ENCODE measurements around the gene PLS3. TPM values are rescaled to one million over a fixed set of nuclear protein-coding genes. Genes with fewer than 3 reads are reported as not detected.

The PLS3 gene
- total RNA-seq, 1 experiment from 2014 or later = 169 TPM

DNA sequence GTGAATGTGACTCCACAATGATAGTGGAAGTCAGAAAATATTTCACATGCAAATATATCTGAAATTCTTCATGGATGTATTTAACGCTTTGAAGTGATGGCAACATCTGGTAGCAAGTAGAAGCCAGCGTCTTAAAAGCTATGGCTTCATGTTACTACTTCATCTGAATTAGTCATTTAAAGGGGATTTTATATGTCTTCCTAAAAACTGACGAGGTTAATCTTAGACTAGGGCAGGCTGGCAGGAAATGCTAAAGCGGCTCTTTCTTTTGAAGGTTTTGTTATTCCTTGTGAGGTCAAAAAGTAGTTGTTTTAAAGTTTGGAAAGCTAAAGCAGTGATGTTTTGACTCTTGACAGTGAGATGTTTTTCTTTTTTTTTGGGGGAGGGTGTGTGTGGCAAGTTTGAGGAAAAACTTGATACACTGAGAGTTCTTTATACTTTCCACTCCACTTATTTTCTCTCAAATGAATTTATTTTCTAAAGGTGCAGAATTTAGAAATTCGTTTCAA, 22.6 kb downstream of the PLS3 start:
- DNase-seq = no peak
- Mint-ChIP-seq H3K27ac (ENCODE audit: unreplicated experiment) (peak overlapping the region; percentile 42), H3K27me3 (ENCODE audit: unreplicated experiment) (no peaks in the 10 kb centered on the region), H3K4me1 (ENCODE audit: low read depth, unreplicated experiment) (peaks cover 41% of the 10 kb centered on the region), H3K36me3 (ENCODE audit: insufficient read depth, unreplicated experiment) (peaks cover 5% of the 10 kb centered on the region), H3K4me3 (ENCODE audit: low read depth, unreplicated experiment) (peak overlapping the region; percentile 59), H3K9me3 (ENCODE audit: low read depth, unreplicated experiment) (no peaks in the 10 kb centered on the region)
- CTCF ChIA-PET = no interaction called here
- BruUV-seq (replicated peaks) = no TSS peak
- intact Hi-C loops (cut with micrococcal nuclease; ENCODE audit: unreplicated experiment) = loop anchor here (5.0 kb wide), 1 partner anchor 34 kb away; no protein-coding TSS in a partner anchor
- TF ChIP-seq, protein P1, sequence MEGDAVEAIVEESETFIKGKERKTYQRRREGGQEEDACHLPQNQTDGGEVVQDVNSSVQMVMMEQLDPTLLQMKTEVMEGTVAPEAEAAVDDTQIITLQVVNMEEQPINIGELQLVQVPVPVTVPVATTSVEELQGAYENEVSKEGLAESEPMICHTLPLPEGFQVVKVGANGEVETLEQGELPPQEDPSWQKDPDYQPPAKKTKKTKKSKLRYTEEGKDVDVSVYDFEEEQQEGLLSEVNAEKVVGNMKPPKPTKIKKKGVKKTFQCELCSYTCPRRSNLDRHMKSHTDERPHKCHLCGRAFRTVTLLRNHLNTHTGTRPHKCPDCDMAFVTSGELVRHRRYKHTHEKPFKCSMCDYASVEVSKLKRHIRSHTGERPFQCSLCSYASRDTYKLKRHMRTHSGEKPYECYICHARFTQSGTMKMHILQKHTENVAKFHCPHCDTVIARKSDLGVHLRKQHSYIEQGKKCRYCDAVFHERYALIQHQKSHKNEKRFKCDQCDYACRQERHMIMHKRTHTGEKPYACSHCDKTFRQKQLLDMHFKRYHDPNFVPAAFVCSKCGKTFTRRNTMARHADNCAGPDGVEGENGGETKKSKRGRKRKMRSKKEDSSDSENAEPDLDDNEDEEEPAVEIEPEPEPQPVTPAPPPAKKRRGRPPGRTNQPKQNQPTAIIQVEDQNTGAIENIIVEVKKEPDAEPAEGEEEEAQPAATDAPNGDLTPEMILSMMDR (IDR thresholded peaks at IDR 0.05; ENCODE audit: unreplicated experiment) = no peak

DNA sequence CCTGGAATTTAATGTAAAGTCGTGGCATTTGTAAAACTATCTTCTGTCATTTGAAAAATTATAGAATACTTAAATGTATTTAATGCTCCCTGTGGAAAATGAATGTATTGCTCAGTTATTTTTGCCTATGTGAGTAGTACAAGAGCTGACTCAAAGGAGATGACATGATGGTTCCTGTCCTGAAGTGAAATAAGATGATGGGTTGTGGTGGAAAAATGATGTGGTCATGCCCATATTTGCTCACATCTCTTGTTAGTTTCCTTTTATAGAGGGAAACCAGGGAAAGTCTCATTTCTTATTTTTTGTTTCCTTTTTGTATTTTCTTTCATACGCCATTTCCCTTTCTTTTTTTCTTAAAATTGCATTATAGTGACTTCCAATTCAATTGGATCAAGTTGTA, 23.7 kb downstream of the PLS3 start:
- Mint-ChIP-seq H3K36me3 (ENCODE audit: insufficient read depth, unreplicated experiment) (peaks cover 7% of the 10 kb centered on the region), H3K27me3 (ENCODE audit: unreplicated experiment) (no peaks in the 10 kb centered on the region), H3K27ac (ENCODE audit: unreplicated experiment) (no peak overlapping the region), H3K4me1 (ENCODE audit: low read depth, unreplicated experiment) (peaks cover 48% of the 10 kb centered on the region), H3K9me3 (ENCODE audit: low read depth, unreplicated experiment) (no peaks in the 10 kb centered on the region), H3K4me3 (ENCODE audit: low read depth, unreplicated experiment) (no peak overlapping the region)
- intact Hi-C loops (cut with micrococcal nuclease; ENCODE audit: unreplicated experiment) = loop anchor here (5.0 kb wide), 1 partner anchor 33 kb away; no protein-coding TSS in a partner anchor
- CTCF ChIA-PET = no interaction called here
- DNase-seq = no peak
- TF ChIP-seq, protein P1 (IDR thresholded peaks at IDR 0.05; ENCODE audit: unreplicated experiment) = no peak
- no TSS peak for BruUV-seq (replicated peaks)

DNA sequence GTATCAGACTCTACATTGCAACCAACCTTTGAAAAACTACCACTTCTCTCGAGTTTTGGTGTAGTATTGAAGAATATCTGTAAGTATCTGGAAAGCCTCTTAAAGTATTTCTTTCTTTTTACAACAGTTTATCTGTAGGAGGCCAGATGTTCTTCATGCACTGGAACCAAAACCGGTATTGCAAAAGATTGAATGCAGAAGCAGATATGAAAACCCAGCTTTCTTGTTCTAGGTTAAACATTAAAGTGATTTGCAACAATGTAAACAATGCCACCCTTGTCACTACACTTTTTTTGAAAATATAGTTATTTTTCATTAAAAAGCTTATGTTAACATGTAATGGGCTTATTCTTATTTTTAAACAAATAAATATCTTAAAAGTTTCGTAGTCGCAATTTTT, 27.2 kb downstream of the PLS3 start:
- CTCF ChIA-PET = no interaction called here
- BruUV-seq (replicated peaks) = no TSS peak
- H3K27ac Mint-ChIP-seq (ENCODE audit: unreplicated experiment) = no peak overlapping the region
- no peak overlapping the region for H3K4me3 Mint-ChIP-seq (ENCODE audit: low read depth, unreplicated experiment)
- H3K4me1 Mint-ChIP-seq (ENCODE audit: low read depth, unreplicated experiment) = peaks cover 48% of the 10 kb centered on the region
- H3K27me3 Mint-ChIP-seq (ENCODE audit: unreplicated experiment) = no peaks in the 10 kb centered on the region
- DNase-seq = no peak
- H3K36me3 Mint-ChIP-seq (ENCODE audit: insufficient read depth, unreplicated experiment) = peaks cover 17% of the 10 kb centered on the region
- TF ChIP-seq, protein P1 (IDR thresholded peaks at IDR 0.05; ENCODE audit: unreplicated experiment) = no peak
- H3K9me3 Mint-ChIP-seq (ENCODE audit: low read depth, unreplicated experiment) = no peaks in the 10 kb centered on the region
- intact Hi-C loops (cut with micrococcal nuclease; ENCODE audit: unreplicated experiment) = no loop called here

DNA sequence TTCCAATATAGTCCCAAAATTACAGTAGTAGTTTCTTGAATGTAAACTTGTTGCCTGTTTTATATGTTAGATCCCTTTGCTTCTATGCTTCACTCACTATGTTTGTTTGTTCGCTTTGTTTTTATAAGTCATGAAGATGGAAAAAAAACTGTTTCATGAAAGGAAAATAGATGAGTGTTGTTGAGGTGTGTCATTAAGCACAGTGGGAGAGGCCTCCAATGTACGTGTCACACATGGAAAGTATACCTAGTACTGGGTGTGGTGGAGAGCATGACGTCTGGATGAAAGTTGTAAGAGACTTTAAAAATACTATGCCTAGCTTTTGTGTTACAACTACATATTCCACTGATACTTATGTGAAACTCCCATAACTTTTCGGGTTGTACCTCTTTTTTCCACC, 28.4 kb downstream of the PLS3 start:
- Mint-ChIP-seq H3K4me3 (ENCODE audit: low read depth, unreplicated experiment) (peak overlapping the region; percentile 24), H3K27ac (ENCODE audit: unreplicated experiment) (peak overlapping the region; percentile 75), H3K4me1 (ENCODE audit: low read depth, unreplicated experiment) (peaks cover 38% of the 10 kb centered on the region), H3K9me3 (ENCODE audit: low read depth, unreplicated experiment) (no peaks in the 10 kb centered on the region), H3K36me3 (ENCODE audit: insufficient read depth, unreplicated experiment) (peaks cover 29% of the 10 kb centered on the region), H3K27me3 (ENCODE audit: unreplicated experiment) (no peaks in the 10 kb centered on the region)
- TF ChIP-seq, protein P1 (IDR thresholded peaks at IDR 0.05; ENCODE audit: unreplicated experiment) = no peak
- intact Hi-C loops (cut with micrococcal nuclease; ENCODE audit: unreplicated experiment) = no loop called here
- no peak for DNase-seq
- CTCF ChIA-PET = no interaction called here
- no TSS peak for BruUV-seq (replicated peaks)
